HepG2 (cell line): ENCODE data around the gene HMBS. TPM values are rescaled to one million over a fixed set of nuclear protein-coding genes. Genes with fewer than 3 reads are reported as not detected.

ENCODE experiments used
- ARID2 ChIP-seq: sonication (generic); formaldehyde crosslinking; IDR thresholded peaks from 2 replicates; pipeline ENCODE4 v1.8.1; 2022; ENCODE audit warnings: mild to moderate bottlenecking, missing genetic modification reagents, borderline replicate concordance
- HMGA1 ChIP-seq: sonication (generic); formaldehyde crosslinking; conservative IDR thresholded peaks from 2 replicates; pipeline ENCODE4 v1.4.0; 2020; ENCODE audit warnings: missing genetic modification reagents
- MAFG ChIP-seq: sonication (generic); formaldehyde crosslinking; IDR thresholded peaks from 2 replicates; pipeline ENCODE4 v1.5.1; 2020; ENCODE audit warnings: mild to moderate bottlenecking, missing genetic modification reagents
- REPIN1 ChIP-seq: sonication (generic); formaldehyde crosslinking; IDR thresholded peaks from 2 replicates; pipeline ENCODE4 v1.8.0; 2022; ENCODE audit warnings: missing genetic modification reagents, low read depth, mild to moderate bottlenecking, borderline replicate concordance
- SMAD1 ChIP-seq: sonication (generic); formaldehyde crosslinking; IDR thresholded peaks from 2 replicates; pipeline ENCODE4 v1.4.0; 2020; ENCODE audit warnings: missing genetic modification reagents, low read depth, mild to moderate bottlenecking, borderline replicate concordance
- YEATS2 ChIP-seq: sonication (generic); formaldehyde crosslinking; IDR thresholded peaks from 2 replicates; pipeline ENCODE4 v1.4.0; 2020; ENCODE audit warnings: missing genetic modification reagents, borderline replicate concordance
- YY1 ChIP-seq: IDR thresholded peaks from 2 replicates; pipeline ENCODE4 v1.6.1; 2011; ENCODE audit warnings: low read length, low read depth, moderate library complexity, mild to moderate bottlenecking; ENCODE audit not compliant: insufficient read depth, insufficient replicate concordance
- ZNF225 ChIP-seq: sonication (generic); formaldehyde crosslinking; IDR thresholded peaks from 2 replicates; pipeline ENCODE4 v1.4.0; 2020; ENCODE audit warnings: mild to moderate bottlenecking, missing genetic modification reagents
- ZNF652 ChIP-seq: IDR thresholded peaks from 2 replicates; pipeline ENCODE4 v1.6.1; 2016; ENCODE audit warnings: low read depth, borderline replicate concordance
- polyA plus RNA-seq, 8 experiments: library from polyadenylated mRNA; depleted of rRNA in 3 of 8; stranded (reverse) in 7 of 8; unstranded in 1 of 8; fragments of >200 nt; fragmentation: Illumina TruSeq in 4 of 8; extraction: Trizol in 4 of 8; gene quantifications; 2 replicates each; pipeline versions ENCODE4 v1.2.1 to v1.2.3, GENCODE V29; 2011 to 2016; ENCODE audit warnings: low read depth in 4 of 8, missing spikeins in 1 of 8, mixed read lengths in 1 of 8; ENCODE audit not compliant: insufficient read depth in 1 of 8
- total RNA-seq, 5 experiments: library from RNA; depleted of rRNA; stranded (reverse); fragments of >200 nt; fragmentation: Illumina TruSeq; extraction: Trizol; gene quantifications; 2 replicates each; pipeline ENCODE4 v1.2.3, GENCODE V29; 2016; ENCODE audit warnings: low read depth in 1 of 5
- TF ChIP-seq, protein P1 (sequence below): IDR thresholded peaks from 2 replicates; pipeline ENCODE4 v1.6.1; 2016; ENCODE audit warnings: low read depth, control low read depth
- TF ChIP-seq, protein P2 (sequence below): sonication (generic); formaldehyde crosslinking; IDR thresholded peaks from 2 replicates; pipeline ENCODE4 v1.9.0; 2021; ENCODE audit warnings: missing genetic modification reagents, borderline replicate concordance
- TF ChIP-seq, protein P3 (sequence below): sonication (generic); formaldehyde crosslinking; IDR thresholded peaks from 2 replicates; pipeline ENCODE4 v1.5.0; 2020; ENCODE audit warnings: mild to moderate bottlenecking, missing genetic modification reagents, moderate library complexity
- TF ChIP-seq, protein P4 (sequence below): sonication (generic); formaldehyde crosslinking; IDR thresholded peaks from 2 replicates; pipeline ENCODE4 v1.9.0; 2022; ENCODE audit warnings: missing genetic modification reagents, mild to moderate bottlenecking, borderline replicate concordance

HMBS gene
- total and polyA plus RNA-seq, 2 of the 13 experiments (the other 11 are each of a cell fraction or from before 2014, with no cell fraction given) = 9.4 to 46.9 TPM

DNA sequence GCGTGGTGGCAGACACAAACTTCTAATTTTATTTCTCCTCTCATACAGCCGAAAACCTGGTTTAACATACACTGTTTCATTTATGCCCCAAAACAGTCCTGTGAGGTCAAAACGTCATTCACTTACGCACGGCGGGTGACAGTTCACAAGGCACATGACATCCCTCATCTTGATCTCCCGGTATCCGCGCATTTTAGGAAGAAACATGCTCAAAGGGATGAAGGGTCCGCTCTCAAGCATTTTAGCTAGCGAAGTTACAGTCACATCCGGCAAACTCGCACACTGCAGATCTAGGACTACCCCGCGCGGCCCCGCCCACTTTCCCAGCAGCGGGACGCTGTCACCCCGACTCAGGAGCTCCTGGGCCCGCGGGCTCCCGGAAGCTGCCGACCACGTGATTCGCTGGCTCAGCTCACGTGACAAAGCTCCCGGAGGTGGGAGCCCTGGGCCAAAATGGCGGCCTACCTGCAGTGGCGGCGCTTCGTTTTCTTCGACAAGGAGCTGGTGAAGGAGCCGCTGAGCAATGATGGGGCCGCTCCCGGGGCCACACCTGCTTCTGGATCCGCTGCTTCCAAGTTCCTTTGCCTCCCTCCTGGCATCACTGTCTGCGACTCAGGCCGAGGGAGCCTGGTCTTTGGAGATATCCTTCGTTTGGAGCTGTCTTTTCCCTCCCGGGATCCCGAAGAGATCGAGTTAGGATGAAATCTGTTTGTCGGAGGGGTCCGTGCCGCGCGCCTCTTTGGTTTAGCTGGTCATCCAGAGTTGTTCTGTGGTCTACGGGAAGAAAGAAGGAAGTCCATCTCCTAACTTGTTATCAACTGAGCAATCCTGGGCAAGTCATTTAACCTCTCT, 17.1 kb upstream of the HMBS start, which contains the start of gene VPS11 (continued):
- TF ChIP-seq, protein P1, sequence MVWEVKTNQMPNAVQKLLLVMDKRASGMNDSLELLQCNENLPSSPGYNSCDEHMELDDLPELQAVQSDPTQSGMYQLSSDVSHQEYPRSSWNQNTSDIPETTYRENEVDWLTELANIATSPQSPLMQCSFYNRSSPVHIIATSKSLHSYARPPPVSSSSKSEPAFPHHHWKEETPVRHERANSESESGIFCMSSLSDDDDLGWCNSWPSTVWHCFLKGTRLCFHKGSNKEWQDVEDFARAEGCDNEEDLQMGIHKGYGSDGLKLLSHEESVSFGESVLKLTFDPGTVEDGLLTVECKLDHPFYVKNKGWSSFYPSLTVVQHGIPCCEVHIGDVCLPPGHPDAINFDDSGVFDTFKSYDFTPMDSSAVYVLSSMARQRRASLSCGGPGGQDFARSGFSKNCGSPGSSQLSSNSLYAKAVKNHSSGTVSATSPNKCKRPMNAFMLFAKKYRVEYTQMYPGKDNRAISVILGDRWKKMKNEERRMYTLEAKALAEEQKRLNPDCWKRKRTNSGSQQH (CRISPR knock-in tag) = peak; percentile 71; the same call in 1 of the 2 replicates
- TF ChIP-seq HMGA1 (CRISPR knock-in tag) (no peak), MAFG (CRISPR knock-in tag) (no peak), YY1 (peak; percentile 98), ZNF652 (no peak), ARID2 (CRISPR knock-in tag) (peak; percentile 65; the same call in 1 of the 2 replicates), ZNF225 (CRISPR knock-in tag) (peak; percentile 82; the same call in 1 of the 2 replicates), YEATS2 (CRISPR knock-in tag) (peak; percentile 93), SMAD1 (no peak), REPIN1 (CRISPR knock-in tag) (0 out of 2 replicates have a peak, but pooled peaks have one; percentile 31)
- TF ChIP-seq, protein P2, sequence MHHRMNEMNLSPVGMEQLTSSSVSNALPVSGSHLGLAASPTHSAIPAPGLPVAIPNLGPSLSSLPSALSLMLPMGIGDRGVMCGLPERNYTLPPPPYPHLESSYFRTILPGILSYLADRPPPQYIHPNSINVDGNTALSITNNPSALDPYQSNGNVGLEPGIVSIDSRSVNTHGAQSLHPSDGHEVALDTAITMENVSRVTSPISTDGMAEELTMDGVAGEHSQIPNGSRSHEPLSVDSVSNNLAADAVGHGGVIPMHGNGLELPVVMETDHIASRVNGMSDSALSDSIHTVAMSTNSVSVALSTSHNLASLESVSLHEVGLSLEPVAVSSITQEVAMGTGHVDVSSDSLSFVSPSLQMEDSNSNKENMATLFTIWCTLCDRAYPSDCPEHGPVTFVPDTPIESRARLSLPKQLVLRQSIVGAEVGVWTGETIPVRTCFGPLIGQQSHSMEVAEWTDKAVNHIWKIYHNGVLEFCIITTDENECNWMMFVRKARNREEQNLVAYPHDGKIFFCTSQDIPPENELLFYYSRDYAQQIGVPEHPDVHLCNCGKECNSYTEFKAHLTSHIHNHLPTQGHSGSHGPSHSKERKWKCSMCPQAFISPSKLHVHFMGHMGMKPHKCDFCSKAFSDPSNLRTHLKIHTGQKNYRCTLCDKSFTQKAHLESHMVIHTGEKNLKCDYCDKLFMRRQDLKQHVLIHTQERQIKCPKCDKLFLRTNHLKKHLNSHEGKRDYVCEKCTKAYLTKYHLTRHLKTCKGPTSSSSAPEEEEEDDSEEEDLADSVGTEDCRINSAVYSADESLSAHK = no peak
- TF ChIP-seq, protein P3, sequence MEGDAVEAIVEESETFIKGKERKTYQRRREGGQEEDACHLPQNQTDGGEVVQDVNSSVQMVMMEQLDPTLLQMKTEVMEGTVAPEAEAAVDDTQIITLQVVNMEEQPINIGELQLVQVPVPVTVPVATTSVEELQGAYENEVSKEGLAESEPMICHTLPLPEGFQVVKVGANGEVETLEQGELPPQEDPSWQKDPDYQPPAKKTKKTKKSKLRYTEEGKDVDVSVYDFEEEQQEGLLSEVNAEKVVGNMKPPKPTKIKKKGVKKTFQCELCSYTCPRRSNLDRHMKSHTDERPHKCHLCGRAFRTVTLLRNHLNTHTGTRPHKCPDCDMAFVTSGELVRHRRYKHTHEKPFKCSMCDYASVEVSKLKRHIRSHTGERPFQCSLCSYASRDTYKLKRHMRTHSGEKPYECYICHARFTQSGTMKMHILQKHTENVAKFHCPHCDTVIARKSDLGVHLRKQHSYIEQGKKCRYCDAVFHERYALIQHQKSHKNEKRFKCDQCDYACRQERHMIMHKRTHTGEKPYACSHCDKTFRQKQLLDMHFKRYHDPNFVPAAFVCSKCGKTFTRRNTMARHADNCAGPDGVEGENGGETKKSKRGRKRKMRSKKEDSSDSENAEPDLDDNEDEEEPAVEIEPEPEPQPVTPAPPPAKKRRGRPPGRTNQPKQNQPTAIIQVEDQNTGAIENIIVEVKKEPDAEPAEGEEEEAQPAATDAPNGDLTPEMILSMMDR (CRISPR knock-in tag) = peak; percentile 12; the same call in 1 of the 2 replicates
- TF ChIP-seq, protein P4, sequence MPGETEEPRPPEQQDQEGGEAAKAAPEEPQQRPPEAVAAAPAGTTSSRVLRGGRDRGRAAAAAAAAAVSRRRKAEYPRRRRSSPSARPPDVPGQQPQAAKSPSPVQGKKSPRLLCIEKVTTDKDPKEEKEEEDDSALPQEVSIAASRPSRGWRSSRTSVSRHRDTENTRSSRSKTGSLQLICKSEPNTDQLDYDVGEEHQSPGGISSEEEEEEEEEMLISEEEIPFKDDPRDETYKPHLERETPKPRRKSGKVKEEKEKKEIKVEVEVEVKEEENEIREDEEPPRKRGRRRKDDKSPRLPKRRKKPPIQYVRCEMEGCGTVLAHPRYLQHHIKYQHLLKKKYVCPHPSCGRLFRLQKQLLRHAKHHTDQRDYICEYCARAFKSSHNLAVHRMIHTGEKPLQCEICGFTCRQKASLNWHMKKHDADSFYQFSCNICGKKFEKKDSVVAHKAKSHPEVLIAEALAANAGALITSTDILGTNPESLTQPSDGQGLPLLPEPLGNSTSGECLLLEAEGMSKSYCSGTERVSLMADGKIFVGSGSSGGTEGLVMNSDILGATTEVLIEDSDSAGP (CRISPR knock-in tag) = peak; percentile 91
